Measurements from ENCODE around the gene NCEH1. TPM values are rescaled to one million over a fixed set of nuclear protein-coding genes. Genes with fewer than 3 reads are reported as not detected.

The NCEH1 gene
- total and polyA plus RNA-seq, 10 donors, result 3.8 to 30.7 (median 16.9) TPM

- H3K36me3 ChIP-seq, result no peaks in the 10 kb centered on the region
- H3K4me3 ChIP-seq, result no peak overlapping the region
- H3K27me3 ChIP-seq (replicated peaks in 1 of 7), result no peaks in the 10 kb centered on the region
- intact Hi-C loops (cut with DNase I; ENCODE audit: low total_unique reads), result no loop called here
- 85 to 93% (median 90%) methylated on average over 3 of the region's 3 CpGs for WGBS, 5 donors
- H3K27ac ChIP-seq, result no peak overlapping the region
- TF ChIP-seq POLR2A (IDR thresholded peaks at IDR 0.05), result no peak
- peaks cover 0 to 38% (median 13%) of the 10 kb centered on the region in 6 donors for H3K4me1 ChIP-seq
- no peak for DNase-seq
- no peaks in the 10 kb centered on the region for H3K9me3 ChIP-seq
Observed at GRCh38 chr3:172702256-172702655, 8.6 kb downstream of the NCEH1 start.

- DNase-seq, result no peak
- Histone ChIP-seq H3K36me3 (no peaks in the 10 kb centered on the region), H3K27me3 (replicated peaks in 1 of 7) (no peaks in the 10 kb centered on the region), H3K4me3 (no peak overlapping the region), H3K4me1 (peaks cover 0 to 33% (median 13%) of the 10 kb centered on the region in 6 donors), H3K27ac (no peak overlapping the region), H3K9me3 (no peaks in the 10 kb centered on the region)
- 90 to 94% (median 91%) methylated on average over 3 of the region's 3 CpGs for WGBS, 5 donors
- no peak for TF ChIP-seq POLR2A (IDR thresholded peaks at IDR 0.05)
- no peak for TF ChIP-seq CTCF (IDR thresholded peaks at IDR 0.05 in 8 of 11, conservative IDR thresholded peaks at IDR 0.05 in 3 of 11)
- TF ChIP-seq POLR2AphosphoS5 (IDR thresholded peaks at IDR 0.05), result no peak
- intact Hi-C loops (cut with DNase I; ENCODE audit: low total_unique reads), result no loop called here
Observed at GRCh38 chr3:172701751-172702150, 9.1 kb downstream of the NCEH1 start.

- no peak for TF ChIP-seq CTCF (IDR thresholded peaks at IDR 0.05 in 8 of 11, conservative IDR thresholded peaks at IDR 0.05 in 3 of 11)
- no peak for TF ChIP-seq POLR2AphosphoS5 (IDR thresholded peaks at IDR 0.05)
- TF ChIP-seq POLR2A (IDR thresholded peaks at IDR 0.05), result no peak
Observed at GRCh38 chr3:172700936-172701455, 9.9 kb downstream of the NCEH1 start.

GRCh38 chr3:172700256-172700655 is 10.6 kb downstream of the NCEH1 start:
- Histone ChIP-seq H3K4me1 (peaks cover 0 to 32% (median 13%) of the 10 kb centered on the region in 6 donors), H3K36me3 (no peaks in the 10 kb centered on the region), H3K9me3 (no peaks in the 10 kb centered on the region), H3K27me3 (replicated peaks in 1 of 7) (no peaks in the 10 kb centered on the region), H3K27ac (no peak overlapping the region), H3K4me3 (no peak overlapping the region)
- WGBS, 5 donors, result 70 to 89% (median 84%) methylated on average over 1 of the region's 1 CpG
- TF ChIP-seq POLR2A (IDR thresholded peaks at IDR 0.05) (no peak), CTCF (IDR thresholded peaks at IDR 0.05 in 8 of 11, conservative IDR thresholded peaks at IDR 0.05 in 3 of 11) (no peak), POLR2AphosphoS5 (IDR thresholded peaks at IDR 0.05) (no peak)
- intact Hi-C loops (cut with DNase I; ENCODE audit: low total_unique reads), result no loop called here
- DNase-seq, result no peak

More at GRCh38 chr3:172700936-172701455, 9.9 kb downstream of the NCEH1 start:
- 92 to 100% (median 100%) methylated on average over 1 of the region's 1 CpG for WGBS, 5 donors
- no peaks in the 10 kb centered on the region for H3K9me3 ChIP-seq
- H3K36me3 ChIP-seq, result no peaks in the 10 kb centered on the region
- no peak overlapping the region for H3K27ac ChIP-seq
- intact Hi-C loops (cut with DNase I; ENCODE audit: low total_unique reads), result no loop called here
- DNase-seq, result no peak
- no peaks in the 10 kb centered on the region for H3K27me3 ChIP-seq (replicated peaks in 1 of 7)
- H3K4me3 ChIP-seq, result no peak overlapping the region
- peaks cover 0 to 32% (median 13%) of the 10 kb centered on the region in 6 donors for H3K4me1 ChIP-seq

All from spleen (tissue), 11 donors.